Measurements from ENCODE around the gene DDOST. TPM values are rescaled to one million over a fixed set of nuclear protein-coding genes. Genes with fewer than 3 reads are reported as not detected.

The DDOST gene
- total and polyA plus RNA-seq, 2 experiments from 2014 or later, result 320 to 405 TPM

DNA sequence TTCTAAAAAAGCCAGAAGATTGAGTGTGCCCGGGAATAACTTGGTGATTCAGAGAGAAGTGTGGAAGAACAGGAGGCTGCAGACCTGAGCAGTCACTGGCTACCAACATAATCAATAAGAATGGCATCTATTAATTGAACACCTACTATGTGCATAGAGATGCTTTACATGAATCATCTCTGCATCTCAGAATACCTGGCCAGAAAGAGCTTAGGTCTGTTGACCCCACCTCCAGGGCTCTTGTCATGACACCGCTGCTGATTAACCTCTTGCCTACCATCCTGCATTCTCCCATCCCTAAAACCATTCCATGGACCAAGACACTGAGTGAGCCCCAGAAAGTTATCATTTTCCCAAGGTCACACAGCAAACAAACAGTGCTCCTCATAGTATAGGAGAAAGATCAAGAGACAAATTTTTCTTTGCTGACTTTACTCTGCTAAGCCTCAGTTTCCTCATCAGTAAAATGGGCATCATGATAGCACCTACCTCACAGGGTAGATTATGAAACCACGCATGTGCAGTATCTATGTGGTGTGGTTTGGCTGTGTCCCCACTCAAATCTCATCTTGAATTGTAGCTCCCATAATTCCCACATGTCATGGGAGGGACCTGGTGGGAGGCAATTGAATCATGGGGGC, 44.2 kb downstream of the DDOST start:
- WGBS (ENCODE audit: low lambda C conversion rate, missing lambda C conversion rate), result 90% methylated on average over 3 of the region's 3 CpGs

DNA sequence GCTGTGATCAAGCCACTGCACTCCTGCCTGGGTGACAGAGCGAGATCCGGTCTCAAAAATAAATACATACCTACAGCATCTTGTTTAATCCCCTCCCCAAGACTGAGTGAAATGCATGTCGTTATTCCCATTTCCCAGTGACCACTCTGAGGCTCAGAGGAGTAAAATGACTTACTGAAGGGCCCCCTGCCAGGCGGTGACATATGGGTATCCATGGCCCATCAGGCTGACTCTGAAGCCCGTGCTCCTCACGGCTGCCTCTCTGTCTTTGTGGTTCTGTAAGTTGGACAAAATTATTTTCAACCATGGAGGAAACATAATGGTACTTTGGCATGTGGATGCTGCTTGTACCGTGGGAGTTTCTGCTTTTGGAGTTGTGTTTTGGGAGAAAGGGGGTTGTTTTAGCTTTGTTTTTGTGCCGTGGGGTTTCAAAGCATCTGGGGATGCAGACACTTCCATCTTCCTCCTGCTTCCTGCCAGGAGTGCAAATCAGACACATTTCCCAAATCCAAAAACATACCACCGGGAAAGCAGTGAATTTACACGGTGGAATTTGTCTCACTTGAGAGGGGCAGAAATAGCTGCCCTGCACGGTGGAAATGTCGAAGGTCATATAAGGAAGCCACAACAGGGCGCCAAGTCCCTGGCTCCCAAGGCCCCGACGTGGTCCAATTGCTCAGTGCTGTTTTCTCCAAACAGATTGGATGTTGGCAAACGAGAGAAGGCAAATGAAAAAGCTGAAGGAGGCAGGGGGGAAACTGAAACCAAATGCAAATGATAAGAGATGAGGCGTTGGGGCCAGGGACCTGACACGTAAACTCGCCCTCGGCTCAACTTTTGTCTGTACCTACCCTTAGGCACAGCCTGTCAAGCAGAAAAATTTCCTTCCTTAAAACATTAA, 45.0 kb downstream of the DDOST start:
- Histone ChIP-seq H3K4me3 (no peak overlapping the region), H3K4me2 (no peak overlapping the region), H3K4me1 (ENCODE audit: insufficient read depth) (peaks cover 8% of the 10 kb centered on the region), H3K9me2 (replicated peaks; ENCODE audit: insufficient read depth) (no peaks in the 10 kb centered on the region), H3K9me3 (ENCODE audit: low read depth) (no peaks in the 10 kb centered on the region), H3K27me3 (no peaks in the 10 kb centered on the region), H2AFZ (no peak overlapping the region), H4K20me1 (ENCODE audit: insufficient read depth, poor library complexity, severe bottlenecking) (no peaks in the 10 kb centered on the region), H3K79me2 (no peaks in the 10 kb centered on the region), H3K36me3 (replicated peaks; ENCODE audit: insufficient read depth, low read depth) (no peaks in the 10 kb centered on the region), H3K27ac (no peak overlapping the region)
- WGBS (ENCODE audit: low lambda C conversion rate, missing lambda C conversion rate), result 74% methylated on average over 20 of the region's 20 CpGs
- TF ChIP-seq, protein P1, sequence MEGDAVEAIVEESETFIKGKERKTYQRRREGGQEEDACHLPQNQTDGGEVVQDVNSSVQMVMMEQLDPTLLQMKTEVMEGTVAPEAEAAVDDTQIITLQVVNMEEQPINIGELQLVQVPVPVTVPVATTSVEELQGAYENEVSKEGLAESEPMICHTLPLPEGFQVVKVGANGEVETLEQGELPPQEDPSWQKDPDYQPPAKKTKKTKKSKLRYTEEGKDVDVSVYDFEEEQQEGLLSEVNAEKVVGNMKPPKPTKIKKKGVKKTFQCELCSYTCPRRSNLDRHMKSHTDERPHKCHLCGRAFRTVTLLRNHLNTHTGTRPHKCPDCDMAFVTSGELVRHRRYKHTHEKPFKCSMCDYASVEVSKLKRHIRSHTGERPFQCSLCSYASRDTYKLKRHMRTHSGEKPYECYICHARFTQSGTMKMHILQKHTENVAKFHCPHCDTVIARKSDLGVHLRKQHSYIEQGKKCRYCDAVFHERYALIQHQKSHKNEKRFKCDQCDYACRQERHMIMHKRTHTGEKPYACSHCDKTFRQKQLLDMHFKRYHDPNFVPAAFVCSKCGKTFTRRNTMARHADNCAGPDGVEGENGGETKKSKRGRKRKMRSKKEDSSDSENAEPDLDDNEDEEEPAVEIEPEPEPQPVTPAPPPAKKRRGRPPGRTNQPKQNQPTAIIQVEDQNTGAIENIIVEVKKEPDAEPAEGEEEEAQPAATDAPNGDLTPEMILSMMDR (IDR thresholded peaks at IDR 0.05; ENCODE audit: poor library complexity), result no peak
- TF ChIP-seq EZH2phosphoT487 (IDR thresholded peaks at IDR 0.05; ENCODE audit: low read depth, severe bottlenecking, unreplicated experiment), result no peak
- no peak for TF ChIP-seq EZH2 (IDR thresholded peaks at IDR 0.05; ENCODE audit: borderline replicate concordance)
- DNase-seq (ENCODE audit: low spot score), result no peak

More for the DNA sequence above, 44.2 kb downstream of the DDOST start:
- no peak overlapping the region for H3K4me2 ChIP-seq
- H3K27ac ChIP-seq, result no peak overlapping the region
- TF ChIP-seq EZH2phosphoT487 (IDR thresholded peaks at IDR 0.05; ENCODE audit: low read depth, severe bottlenecking, unreplicated experiment) (no peak), EZH2 (IDR thresholded peaks at IDR 0.05; ENCODE audit: borderline replicate concordance) (no peak)
- TF ChIP-seq, protein P1 (IDR thresholded peaks at IDR 0.05; ENCODE audit: poor library complexity), result no peak
- no peak overlapping the region for H2AFZ ChIP-seq
- peaks cover 8% of the 10 kb centered on the region for H3K4me1 ChIP-seq (ENCODE audit: insufficient read depth)
- no peaks in the 10 kb centered on the region for H3K27me3 ChIP-seq
- no peaks in the 10 kb centered on the region for H3K79me2 ChIP-seq
- DNase-seq (ENCODE audit: low spot score), result no peak
- no peaks in the 10 kb centered on the region for H3K9me2 ChIP-seq (replicated peaks; ENCODE audit: insufficient read depth)
- no peak overlapping the region for H3K4me3 ChIP-seq
- H3K36me3 ChIP-seq (replicated peaks; ENCODE audit: insufficient read depth, low read depth), result no peaks in the 10 kb centered on the region
- H4K20me1 ChIP-seq (ENCODE audit: insufficient read depth, poor library complexity, severe bottlenecking), result no peaks in the 10 kb centered on the region
- H3K9me3 ChIP-seq (ENCODE audit: low read depth), result no peaks in the 10 kb centered on the region

GRCh38 chr1:20614131-20614579, 47.0 kb downstream of the DDOST start:
- no peaks in the 10 kb centered on the region for H4K20me1 ChIP-seq (ENCODE audit: insufficient read depth, poor library complexity, severe bottlenecking)
- 60% methylated on average over 3 of the region's 3 CpGs for WGBS (ENCODE audit: low lambda C conversion rate, missing lambda C conversion rate)
- no peak for DNase-seq (ENCODE audit: low spot score)
- no peaks in the 10 kb centered on the region for H3K36me3 ChIP-seq (replicated peaks; ENCODE audit: insufficient read depth, low read depth)
- H3K9me3 ChIP-seq (ENCODE audit: low read depth), result no peaks in the 10 kb centered on the region
- H3K4me2 ChIP-seq, result no peak overlapping the region
- no peaks in the 10 kb centered on the region for H3K79me2 ChIP-seq
- no peaks in the 10 kb centered on the region for H3K9me2 ChIP-seq (replicated peaks; ENCODE audit: insufficient read depth)
- H3K27ac ChIP-seq, result peak overlapping the region; percentile 82
- peaks cover 8% of the 10 kb centered on the region for H3K4me1 ChIP-seq (ENCODE audit: insufficient read depth)
- TF ChIP-seq, protein P1 (IDR thresholded peaks at IDR 0.05; ENCODE audit: poor library complexity), result no peak
- TF ChIP-seq EZH2 (IDR thresholded peaks at IDR 0.05; ENCODE audit: borderline replicate concordance) (no peak), EZH2phosphoT487 (IDR thresholded peaks at IDR 0.05; ENCODE audit: low read depth, severe bottlenecking, unreplicated experiment) (no peak)
- no peaks in the 10 kb centered on the region for H3K27me3 ChIP-seq
- H2AFZ ChIP-seq, result no peak overlapping the region
- H3K4me3 ChIP-seq, result no peak overlapping the region
